Measurements from ENCODE around the gene NALCN.

The NALCN gene

DNA sequence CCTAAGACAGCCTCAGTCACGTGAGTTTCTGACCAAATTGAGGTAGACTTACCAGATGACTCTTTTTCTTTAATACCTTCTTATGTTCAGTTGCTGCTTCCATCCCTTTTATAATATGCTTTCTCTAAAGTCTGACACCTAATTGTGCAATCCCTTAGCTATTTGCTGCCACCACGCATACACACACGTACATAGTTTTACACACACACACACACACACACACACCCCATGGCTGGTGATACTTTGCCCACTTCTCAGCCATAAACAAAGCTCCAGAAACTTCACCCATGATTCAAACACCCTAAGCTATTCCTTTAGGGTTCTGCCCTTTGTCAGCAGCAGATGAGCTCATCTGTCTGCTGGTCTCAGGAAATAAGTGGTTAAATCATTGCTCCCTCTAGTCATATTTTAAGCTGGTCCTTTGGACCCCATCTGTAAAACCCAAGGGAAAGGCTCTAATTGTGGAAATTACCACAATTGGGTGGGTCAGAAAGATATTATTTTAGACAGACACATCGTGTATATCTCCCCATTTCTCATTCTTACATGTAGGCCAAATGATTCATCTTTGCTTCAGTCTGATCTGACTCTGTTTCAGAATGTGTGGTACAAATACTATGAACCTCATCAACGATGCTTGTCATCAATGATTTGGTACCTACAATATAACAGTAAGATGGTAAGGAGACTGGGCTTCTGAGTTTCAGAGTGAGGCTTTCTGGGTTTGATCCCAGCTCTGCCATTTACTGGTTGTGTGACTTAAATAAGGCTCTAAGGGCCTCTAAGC lies 69.2 kb downstream of the NALCN start:
- no peak overlapping the region for H2BK5ac ChIP-seq (ENCODE audit: low read length)
- H3K4me3 ChIP-seq (ENCODE audit: low read length), result no peak overlapping the region
- no peaks in the 10 kb centered on the region for H3K36me3 ChIP-seq (ENCODE audit: control insufficient read depth, insufficient read depth, low read length)
- H4K5ac ChIP-seq (ENCODE audit: low read length), result no peak overlapping the region
- H2BK120ac ChIP-seq (ENCODE audit: low read depth, low read length), result no peak overlapping the region
- no peak overlapping the region for H3K4me2 ChIP-seq (ENCODE audit: low read length)
- no peaks in the 10 kb centered on the region for H3K79me2 ChIP-seq (ENCODE audit: control insufficient read depth, insufficient read depth, low read length)
- H3K23ac ChIP-seq (ENCODE audit: low read length), result no peak overlapping the region
- H2AK5ac ChIP-seq (ENCODE audit: low read length), result no peak overlapping the region
- H3K4me1 ChIP-seq (ENCODE audit: control insufficient read depth, low read depth, low read length), result no peaks in the 10 kb centered on the region
- H3K79me1 ChIP-seq (ENCODE audit: low read length), result no peaks in the 10 kb centered on the region
- H4K8ac ChIP-seq (ENCODE audit: low read depth, low read length), result no peak overlapping the region
- no peak overlapping the region for H3K9ac ChIP-seq (ENCODE audit: low read length)
- WGBS (ENCODE audit: extremely low coverage, insufficient coverage, low lambda C conversion rate), result no CpG with 5 or more reads among the region's 5 CpGs
- no peak overlapping the region for H3K56ac ChIP-seq (ENCODE audit: low read length)
- no peak overlapping the region for H3K27ac ChIP-seq (ENCODE audit: low read depth, low read length)
- no peak for DNase-seq
- H3K4ac ChIP-seq (ENCODE audit: low read depth, low read length), result no peak overlapping the region
- no peak overlapping the region for H3K18ac ChIP-seq (ENCODE audit: low read length)
- no peaks in the 10 kb centered on the region for H3K27me3 ChIP-seq (ENCODE audit: insufficient read depth, low read length, poor library complexity)
- no peak overlapping the region for H2BK15ac ChIP-seq (replicated peaks; ENCODE audit: low read depth)

DNA sequence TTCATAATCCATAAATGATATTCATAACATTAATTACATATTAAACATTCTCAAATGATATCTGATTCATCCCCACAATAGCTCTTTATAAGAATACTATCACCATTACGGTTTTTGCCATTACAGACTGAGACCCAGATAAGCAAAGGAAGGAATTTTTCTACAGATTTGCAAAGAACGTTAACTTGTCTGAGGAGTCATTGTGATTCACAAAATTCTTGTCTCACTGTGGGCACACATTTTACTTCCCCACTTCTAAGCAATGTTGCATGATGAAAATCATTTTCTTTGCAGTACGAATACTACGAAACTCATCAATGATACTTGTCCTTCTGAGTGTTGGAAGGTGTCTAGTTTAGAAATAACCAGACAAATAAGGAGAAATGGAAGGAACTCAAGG lies 70.1 kb downstream of the NALCN start:
- Histone ChIP-seq H3K79me2 (ENCODE audit: control insufficient read depth, insufficient read depth, low read length) (no peaks in the 10 kb centered on the region), H4K8ac (ENCODE audit: low read depth, low read length) (no peak overlapping the region), H2BK120ac (ENCODE audit: low read depth, low read length) (no peak overlapping the region), H3K36me3 (ENCODE audit: control insufficient read depth, insufficient read depth, low read length) (no peaks in the 10 kb centered on the region), H3K27me3 (ENCODE audit: insufficient read depth, low read length, poor library complexity) (no peaks in the 10 kb centered on the region), H3K23ac (ENCODE audit: low read length) (no peak overlapping the region), H4K5ac (ENCODE audit: low read length) (no peak overlapping the region), H3K56ac (ENCODE audit: low read length) (no peak overlapping the region), H3K4ac (ENCODE audit: low read depth, low read length) (no peak overlapping the region), H2BK15ac (replicated peaks; ENCODE audit: low read depth) (no peak overlapping the region), H3K9ac (ENCODE audit: low read length) (no peak overlapping the region), H3K27ac (ENCODE audit: low read depth, low read length) (no peak overlapping the region), H2BK5ac (ENCODE audit: low read length) (no peak overlapping the region), H3K4me1 (ENCODE audit: control insufficient read depth, low read depth, low read length) (no peaks in the 10 kb centered on the region), H2AK5ac (ENCODE audit: low read length) (no peak overlapping the region), H3K4me2 (ENCODE audit: low read length) (no peak overlapping the region), H3K18ac (ENCODE audit: low read length) (no peak overlapping the region), H3K4me3 (ENCODE audit: low read length) (no peak overlapping the region), H3K79me1 (ENCODE audit: low read length) (no peaks in the 10 kb centered on the region)
- DNase-seq, result no peak
- no CpG with 5 or more reads among the region's 4 CpGs for WGBS (ENCODE audit: extremely low coverage, insufficient coverage, low lambda C conversion rate)

DNA sequence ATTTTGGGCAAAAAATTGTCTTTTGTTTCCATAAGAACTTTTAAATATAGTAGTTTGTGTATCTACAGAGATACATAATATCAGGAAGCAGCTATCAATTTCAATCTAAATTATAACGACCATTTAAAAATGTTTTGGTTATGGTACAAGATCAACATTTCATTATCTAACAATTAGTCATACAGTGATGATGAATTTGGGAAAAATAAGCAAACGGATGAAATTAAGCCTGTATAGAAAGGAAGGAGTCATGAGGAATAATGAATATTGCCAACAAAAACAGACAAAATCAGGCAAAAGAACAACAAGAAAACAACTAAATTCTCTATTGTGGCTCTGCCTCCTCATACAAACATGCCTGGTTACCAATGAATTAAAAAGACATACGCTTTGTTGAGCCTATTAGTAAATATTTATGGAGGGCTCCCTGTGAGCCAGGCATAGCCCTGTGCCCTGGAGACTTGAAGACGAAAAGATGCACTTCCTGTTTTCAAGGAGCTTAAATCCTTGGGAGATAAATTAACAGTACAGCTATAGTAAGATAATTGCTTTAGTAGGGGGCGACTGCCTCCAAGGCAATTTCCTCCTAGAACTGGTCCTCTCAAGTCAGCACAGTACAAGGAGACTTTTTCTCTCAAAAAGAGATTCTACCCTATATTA lies 73.0 kb downstream of the NALCN start:
- Histone ChIP-seq H3K9ac (ENCODE audit: low read length) (no peak overlapping the region), H3K36me3 (ENCODE audit: control insufficient read depth, insufficient read depth, low read length) (no peaks in the 10 kb centered on the region), H3K4me2 (ENCODE audit: low read length) (no peak overlapping the region), H3K4me3 (ENCODE audit: low read length) (no peak overlapping the region), H2BK15ac (replicated peaks; ENCODE audit: low read depth) (no peak overlapping the region), H3K4ac (ENCODE audit: low read depth, low read length) (no peak overlapping the region), H3K18ac (ENCODE audit: low read length) (no peak overlapping the region), H4K5ac (ENCODE audit: low read length) (no peak overlapping the region), H2BK120ac (ENCODE audit: low read depth, low read length) (no peak overlapping the region), H3K23ac (ENCODE audit: low read length) (no peak overlapping the region), H2BK5ac (ENCODE audit: low read length) (no peak overlapping the region), H3K56ac (ENCODE audit: low read length) (no peak overlapping the region), H3K27me3 (ENCODE audit: insufficient read depth, low read length, poor library complexity) (no peaks in the 10 kb centered on the region), H3K79me1 (ENCODE audit: low read length) (no peaks in the 10 kb centered on the region), H4K8ac (ENCODE audit: low read depth, low read length) (no peak overlapping the region), H3K4me1 (ENCODE audit: control insufficient read depth, low read depth, low read length) (no peaks in the 10 kb centered on the region), H3K79me2 (ENCODE audit: control insufficient read depth, insufficient read depth, low read length) (no peaks in the 10 kb centered on the region), H3K27ac (ENCODE audit: low read depth, low read length) (no peak overlapping the region), H2AK5ac (ENCODE audit: low read length) (no peak overlapping the region)
- no CpG with 5 or more reads among the region's 5 CpGs for WGBS (ENCODE audit: extremely low coverage, insufficient coverage, low lambda C conversion rate)
- peak; percentile 8 for DNase-seq

DNA sequence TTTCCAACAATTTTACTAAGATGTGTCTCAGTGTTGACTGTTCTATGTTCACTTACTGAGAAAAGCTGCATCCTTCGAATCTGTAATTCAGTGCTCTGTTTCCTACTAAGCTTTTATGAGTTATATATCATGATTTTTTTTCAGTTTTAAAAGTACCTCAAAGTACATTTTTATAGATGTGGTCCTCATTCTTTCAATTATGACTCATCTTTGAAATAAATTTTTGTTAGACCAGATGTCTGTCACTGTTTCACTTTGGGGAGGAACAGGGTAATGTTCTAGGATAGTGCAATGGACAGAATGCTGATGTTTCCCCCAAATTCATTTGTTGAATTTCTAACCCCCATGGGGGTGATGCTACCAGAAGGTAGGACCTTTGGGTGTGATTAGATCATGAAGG lies 74.8 kb downstream of the NALCN start:
- Histone ChIP-seq H3K56ac (ENCODE audit: low read length) (no peak overlapping the region), H3K27ac (ENCODE audit: low read depth, low read length) (no peak overlapping the region), H3K36me3 (ENCODE audit: control insufficient read depth, insufficient read depth, low read length) (no peaks in the 10 kb centered on the region), H3K79me1 (ENCODE audit: low read length) (no peaks in the 10 kb centered on the region), H3K27me3 (ENCODE audit: insufficient read depth, low read length, poor library complexity) (no peaks in the 10 kb centered on the region), H3K4me3 (ENCODE audit: low read length) (no peak overlapping the region), H3K9ac (ENCODE audit: low read length) (no peak overlapping the region), H3K4ac (ENCODE audit: low read depth, low read length) (no peak overlapping the region), H2BK15ac (replicated peaks; ENCODE audit: low read depth) (no peak overlapping the region), H2BK5ac (ENCODE audit: low read length) (no peak overlapping the region), H3K18ac (ENCODE audit: low read length) (no peak overlapping the region), H3K23ac (ENCODE audit: low read length) (no peak overlapping the region), H3K4me2 (ENCODE audit: low read length) (no peak overlapping the region), H3K4me1 (ENCODE audit: control insufficient read depth, low read depth, low read length) (no peaks in the 10 kb centered on the region), H4K8ac (ENCODE audit: low read depth, low read length) (no peak overlapping the region), H2AK5ac (ENCODE audit: low read length) (no peak overlapping the region), H3K79me2 (ENCODE audit: control insufficient read depth, insufficient read depth, low read length) (no peaks in the 10 kb centered on the region), H4K5ac (ENCODE audit: low read length) (no peak overlapping the region), H2BK120ac (ENCODE audit: low read depth, low read length) (no peak overlapping the region)
- DNase-seq, result no peak
- no CpG with 5 or more reads among the region's 1 CpG for WGBS (ENCODE audit: extremely low coverage, insufficient coverage, low lambda C conversion rate)

DNA sequence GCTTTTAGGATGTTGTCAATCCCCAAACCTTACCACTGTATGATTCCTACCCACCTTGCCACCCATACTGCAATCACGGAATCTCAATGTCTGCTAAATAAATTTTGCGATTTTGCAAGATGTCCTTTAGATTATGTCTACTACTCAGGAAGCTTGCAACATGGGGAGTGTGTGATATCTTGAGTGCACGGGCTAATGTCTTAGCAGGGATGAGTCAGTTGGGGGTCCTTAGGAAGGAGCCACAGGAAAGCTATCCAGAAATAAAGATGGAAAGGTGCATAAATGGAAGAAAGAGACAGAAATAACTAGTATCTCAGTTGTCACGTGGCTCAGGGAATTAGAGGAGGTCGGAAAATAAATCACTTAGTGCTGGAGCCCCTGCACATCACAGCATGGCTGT lies 77.1 kb downstream of the NALCN start:
- no peaks in the 10 kb centered on the region for H3K79me2 ChIP-seq (ENCODE audit: control insufficient read depth, insufficient read depth, low read length)
- H3K27ac ChIP-seq (ENCODE audit: low read depth, low read length), result no peak overlapping the region
- no peak overlapping the region for H2BK120ac ChIP-seq (ENCODE audit: low read depth, low read length)
- H3K56ac ChIP-seq (ENCODE audit: low read length), result no peak overlapping the region
- no peaks in the 10 kb centered on the region for H3K36me3 ChIP-seq (ENCODE audit: control insufficient read depth, insufficient read depth, low read length)
- H4K8ac ChIP-seq (ENCODE audit: low read depth, low read length), result no peak overlapping the region
- H2AK5ac ChIP-seq (ENCODE audit: low read length), result no peak overlapping the region
- H3K23ac ChIP-seq (ENCODE audit: low read length), result no peak overlapping the region
- WGBS (ENCODE audit: extremely low coverage, insufficient coverage, low lambda C conversion rate), result no CpG with 5 or more reads among the region's 5 CpGs
- no peak for DNase-seq
- no peak overlapping the region for H2BK5ac ChIP-seq (ENCODE audit: low read length)
- H3K4me3 ChIP-seq (ENCODE audit: low read length), result no peak overlapping the region
- H4K5ac ChIP-seq (ENCODE audit: low read length), result no peak overlapping the region
- no peaks in the 10 kb centered on the region for H3K79me1 ChIP-seq (ENCODE audit: low read length)
- no peak overlapping the region for H3K4me2 ChIP-seq (ENCODE audit: low read length)
- H3K4ac ChIP-seq (ENCODE audit: low read depth, low read length), result no peak overlapping the region
- no peak overlapping the region for H2BK15ac ChIP-seq (replicated peaks; ENCODE audit: low read depth)
- no peaks in the 10 kb centered on the region for H3K4me1 ChIP-seq (ENCODE audit: control insufficient read depth, low read depth, low read length)
- no peak overlapping the region for H3K18ac ChIP-seq (ENCODE audit: low read length)
- H3K9ac ChIP-seq (ENCODE audit: low read length), result no peak overlapping the region
- no peaks in the 10 kb centered on the region for H3K27me3 ChIP-seq (ENCODE audit: insufficient read depth, low read length, poor library complexity)
